Right atrium auricular region (tissue), 2 donors: ENCODE measurements around the gene SLC35C1. TPM values are rescaled to one million over a fixed set of nuclear protein-coding genes. Genes with fewer than 3 reads are reported as not detected.

ENCODE experiments used
- DNase-seq: peaks from one replicate; pipeline ENCODE4 v3.0.0-alpha.2; 2019; ENCODE audit warnings: low spot score
- H3K27ac ChIP-seq, 2 donors: fragments of 200-600 bp; sonication (generic); 1 replicate in 1 of 2; 2 replicates in 1 of 2; pipeline ENCODE4 v1.5.1; 2016 to 2019
- H3K27me3 ChIP-seq, 2 donors: fragments of 200-600 bp; sonication (generic); one replicate each; pipeline versions ENCODE4 v1.5.1 to v1.6.0; 2017 to 2019
- H3K36me3 ChIP-seq: fragments of 200-600 bp; sonication (generic); one replicate; pipeline ENCODE4 v1.5.1; 2016
- H3K4me1 ChIP-seq, 2 donors: fragments of 200-600 bp; sonication (generic); one replicate each; pipeline versions ENCODE4 v1.5.1 to v1.6.0; 2017 to 2019
- H3K4me3 ChIP-seq, 2 donors: fragments of 200-600 bp; sonication (generic); 1 replicate in 1 of 2; 2 replicates in 1 of 2; pipeline ENCODE4 v1.5.1; 2017 to 2019; ENCODE audit warnings: mild to moderate bottlenecking in 1 of 2, moderate library complexity in 1 of 2
- H3K9me3 ChIP-seq, 2 donors: fragments of 200-600 bp; sonication (generic); one replicate each; pipeline ENCODE4 v1.5.1; 2019
- total RNA-seq, 2 donors: library from RNA; depleted of rRNA; stranded (reverse); fragments of >200 nt; gene quantifications; one replicate each; pipeline ENCODE4 v1.1.0, GENCODE V29; 2016
- TF ChIP-seq, protein P1 (sequence below), 2 donors: fragments of 200-600 bp; sonication (generic); IDR thresholded peaks; one replicate each; pipeline ENCODE4 v1.5.1; 2019; ENCODE audit warnings: antibody characterized with exemption in 2 of 2

The SLC35C1 gene
- total RNA-seq, 2 donors from 2014 or later = 5.2 to 11.6 TPM

DNA sequence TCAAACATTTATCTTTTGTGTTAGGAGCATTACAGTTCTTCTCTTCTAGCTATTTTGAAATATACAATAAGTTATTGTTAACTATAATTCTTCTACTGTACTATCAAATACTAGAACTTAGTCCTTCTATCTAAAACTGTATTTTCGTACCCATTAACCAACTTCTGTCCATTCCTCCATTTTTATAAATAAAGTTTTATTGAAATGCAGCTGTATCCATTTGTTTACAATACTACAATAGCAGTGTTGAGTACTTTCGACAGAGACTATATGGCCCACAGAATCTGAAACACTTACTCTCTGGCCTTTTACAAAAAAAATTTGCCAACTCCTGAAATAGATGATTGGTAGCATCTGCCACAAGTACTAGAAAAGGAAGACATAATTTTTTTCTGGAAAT is 4.7 kb upstream of the SLC35C1 start:
- no peak overlapping the region for H3K27ac ChIP-seq
- TF ChIP-seq, protein P1, sequence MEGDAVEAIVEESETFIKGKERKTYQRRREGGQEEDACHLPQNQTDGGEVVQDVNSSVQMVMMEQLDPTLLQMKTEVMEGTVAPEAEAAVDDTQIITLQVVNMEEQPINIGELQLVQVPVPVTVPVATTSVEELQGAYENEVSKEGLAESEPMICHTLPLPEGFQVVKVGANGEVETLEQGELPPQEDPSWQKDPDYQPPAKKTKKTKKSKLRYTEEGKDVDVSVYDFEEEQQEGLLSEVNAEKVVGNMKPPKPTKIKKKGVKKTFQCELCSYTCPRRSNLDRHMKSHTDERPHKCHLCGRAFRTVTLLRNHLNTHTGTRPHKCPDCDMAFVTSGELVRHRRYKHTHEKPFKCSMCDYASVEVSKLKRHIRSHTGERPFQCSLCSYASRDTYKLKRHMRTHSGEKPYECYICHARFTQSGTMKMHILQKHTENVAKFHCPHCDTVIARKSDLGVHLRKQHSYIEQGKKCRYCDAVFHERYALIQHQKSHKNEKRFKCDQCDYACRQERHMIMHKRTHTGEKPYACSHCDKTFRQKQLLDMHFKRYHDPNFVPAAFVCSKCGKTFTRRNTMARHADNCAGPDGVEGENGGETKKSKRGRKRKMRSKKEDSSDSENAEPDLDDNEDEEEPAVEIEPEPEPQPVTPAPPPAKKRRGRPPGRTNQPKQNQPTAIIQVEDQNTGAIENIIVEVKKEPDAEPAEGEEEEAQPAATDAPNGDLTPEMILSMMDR (IDR thresholded peaks at IDR 0.05) = no peak

DNA sequence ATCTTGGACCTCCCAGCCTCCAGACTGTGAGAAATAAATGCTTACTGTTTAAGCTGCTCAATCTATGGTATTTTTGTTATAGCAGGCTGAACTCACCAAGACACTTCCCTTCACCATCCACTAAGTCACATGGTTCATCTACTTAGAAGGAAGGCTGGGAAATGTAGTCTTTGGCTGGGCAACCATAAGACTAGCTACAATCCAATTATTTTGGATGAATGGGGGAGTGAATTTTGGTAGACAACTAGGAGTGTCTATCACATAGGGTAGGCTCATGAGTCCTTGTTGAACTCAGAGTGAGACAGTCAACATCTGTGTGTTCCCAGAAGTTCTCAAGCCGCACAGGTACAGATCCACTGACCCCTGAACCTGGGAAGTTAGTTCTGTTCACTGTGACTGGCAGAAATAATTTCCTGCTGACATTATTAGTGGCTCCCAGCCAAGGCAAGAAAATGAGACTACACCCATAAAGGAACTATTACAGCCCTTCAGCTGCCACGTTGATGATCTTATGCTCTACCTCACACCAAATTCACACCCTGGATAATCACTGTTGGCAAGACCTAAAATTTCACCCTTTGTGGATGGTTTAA is 3.1 kb upstream of the SLC35C1 start:
- Histone ChIP-seq H3K9me3 (no peaks in the 10 kb centered on the region), H3K4me3 (no peak overlapping the region), H3K36me3 (no peaks in the 10 kb centered on the region), H3K27me3 (no peaks in the 10 kb centered on the region), H3K4me1 (peaks cover 0 to 15% of the 10 kb centered on the region in 2 donors), H3K27ac (no peak overlapping the region)
- DNase-seq = peak; percentile 36
- TF ChIP-seq, protein P1 (IDR thresholded peaks at IDR 0.05) = no peak

More for the DNA sequence above, 4.7 kb upstream of the SLC35C1 start:
- H3K4me1 ChIP-seq = no peaks in the 10 kb centered on the region
- DNase-seq = no peak
- H3K36me3 ChIP-seq = no peaks in the 10 kb centered on the region
- H3K9me3 ChIP-seq = no peaks in the 10 kb centered on the region
- no peaks in the 10 kb centered on the region for H3K27me3 ChIP-seq
- no peak overlapping the region for H3K4me3 ChIP-seq

DNA sequence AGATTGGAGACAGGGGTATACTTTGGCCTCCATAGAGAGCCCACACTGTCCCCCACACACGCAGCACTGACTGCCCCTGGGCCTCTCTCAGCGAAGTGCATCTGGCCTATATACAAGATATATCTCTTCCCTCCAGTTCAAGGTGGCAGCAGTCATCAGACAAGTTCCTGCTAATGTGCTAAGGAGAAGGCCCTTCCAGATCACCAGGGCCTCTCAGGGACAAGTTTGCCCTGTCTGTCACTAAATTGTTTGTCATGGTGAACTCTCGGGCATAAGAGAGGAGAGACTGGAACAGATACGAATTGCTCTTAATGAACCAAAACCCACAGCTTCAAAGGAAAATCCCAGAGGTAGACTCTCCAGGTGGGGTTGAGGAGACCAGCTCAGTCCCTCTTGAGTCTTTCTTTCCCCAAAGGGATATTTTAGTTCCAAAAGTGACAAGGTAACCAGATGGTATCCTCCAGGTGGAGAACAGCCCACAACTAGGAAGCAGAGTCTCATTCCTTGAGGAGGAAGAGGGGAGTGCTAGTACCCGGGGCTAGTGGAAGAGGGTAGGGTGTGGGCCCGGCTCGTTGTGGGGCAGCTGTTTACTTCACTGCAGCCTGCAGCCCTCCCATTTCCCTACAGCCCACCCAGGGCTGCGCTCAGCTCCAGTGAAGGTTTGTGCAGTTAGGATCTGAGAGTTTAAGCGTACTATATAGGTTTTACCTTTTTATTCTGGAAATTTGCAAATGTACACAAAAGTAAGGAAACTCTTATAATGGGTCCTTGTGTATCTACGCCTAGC is 2.2 kb upstream of the SLC35C1 start:
- Histone ChIP-seq H3K4me3 (no peak overlapping the region), H3K27me3 (no peaks in the 10 kb centered on the region), H3K9me3 (no peaks in the 10 kb centered on the region), H3K27ac (no peak overlapping the region), H3K4me1 (peaks cover 0 to 24% of the 10 kb centered on the region in 2 donors), H3K36me3 (no peaks in the 10 kb centered on the region)
- TF ChIP-seq, protein P1 (IDR thresholded peaks at IDR 0.05) = no peak
- DNase-seq = peak; percentile 52

DNA sequence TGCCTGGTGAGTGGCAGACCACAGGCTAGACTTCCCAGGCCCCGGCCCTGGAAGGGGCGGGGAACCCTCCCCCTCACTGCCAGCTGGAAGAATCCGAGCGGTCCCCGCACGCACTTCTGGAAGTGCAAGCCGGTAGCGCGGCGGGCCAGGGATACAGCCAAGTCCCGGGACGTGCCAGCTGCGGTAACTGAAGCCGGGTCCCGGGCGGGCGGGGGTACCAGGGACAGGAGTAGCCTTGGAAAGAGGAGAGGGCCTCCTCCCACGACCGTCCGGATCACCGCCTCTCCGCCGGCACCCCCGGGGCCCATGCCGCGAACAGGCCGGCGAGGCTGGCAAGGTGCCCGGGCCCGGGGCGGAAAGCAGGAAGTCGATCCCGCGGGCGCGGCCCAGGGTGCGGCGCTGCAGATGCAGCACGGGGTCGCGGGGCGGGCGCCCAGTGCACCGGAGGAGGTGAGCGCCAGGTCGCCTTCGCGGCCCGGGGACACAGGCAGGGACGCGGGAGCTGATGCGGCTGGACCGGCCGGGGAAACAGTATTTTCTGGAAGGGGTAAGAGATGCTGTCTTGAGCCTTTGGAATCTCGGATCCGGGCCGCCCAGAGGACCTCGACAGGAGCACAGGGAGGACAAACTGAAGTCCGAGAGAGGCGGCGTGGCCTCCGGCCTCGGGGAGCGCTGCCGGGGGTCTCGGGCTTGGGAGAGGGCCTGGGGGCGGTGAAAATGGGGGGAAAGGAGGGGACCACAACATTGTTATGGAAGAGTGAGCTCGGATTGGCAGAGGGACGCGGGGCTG is 783 bp upstream of the SLC35C1 start:
- peak; percentile 87 for DNase-seq
- Histone ChIP-seq H3K36me3 (peaks cover 10% of the 10 kb centered on the region), H3K4me1 (peaks cover 0 to 37% of the 10 kb centered on the region in 2 donors), H3K27me3 (no peaks in the 10 kb centered on the region), H3K4me3 (peak overlapping the region; percentile 65 to 83), H3K9me3 (no peaks in the 10 kb centered on the region), H3K27ac (peak overlapping the region; percentile 88 to 91)
- TF ChIP-seq, protein P1 (IDR thresholded peaks at IDR 0.05) = no peak

DNA sequence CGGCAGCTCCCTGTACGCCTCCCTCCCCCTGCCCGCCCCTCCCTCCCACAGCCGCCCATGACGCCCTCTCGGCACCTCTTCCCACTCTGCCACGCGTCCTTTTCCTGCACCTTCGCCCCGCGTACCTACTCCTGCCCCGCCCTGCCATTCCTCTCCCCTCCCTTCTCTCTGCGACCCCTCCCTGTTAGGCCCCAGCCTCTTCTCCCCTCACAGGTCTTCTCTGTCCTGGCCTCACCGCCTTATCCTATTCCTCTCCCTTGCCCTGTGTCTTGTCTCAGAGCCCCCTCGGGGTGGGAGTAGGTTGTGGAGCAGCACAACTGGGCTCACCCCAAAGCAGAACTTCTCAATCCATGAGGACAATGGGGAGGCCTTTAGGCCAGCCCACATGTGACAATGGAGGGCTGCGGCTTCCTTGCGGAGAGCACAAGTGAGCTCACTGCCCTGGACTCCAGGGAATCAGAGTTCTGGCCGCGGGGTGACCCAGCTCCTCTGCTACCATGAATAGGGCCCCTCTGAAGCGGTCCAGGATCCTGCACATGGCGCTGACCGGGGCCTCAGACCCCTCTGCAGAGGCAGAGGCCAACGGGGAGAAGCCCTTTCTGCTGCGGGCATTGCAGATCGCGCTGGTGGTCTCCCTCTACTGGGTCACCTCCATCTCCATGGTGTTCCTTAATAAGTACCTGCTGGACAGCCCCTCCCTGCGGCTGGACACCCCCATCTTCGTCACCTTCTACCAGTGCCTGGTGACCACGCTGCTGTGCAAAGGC is 539 bp downstream of the SLC35C1 start:
- Histone ChIP-seq H3K4me1 (peaks cover 0 to 41% of the 10 kb centered on the region in 2 donors), H3K27ac (peak overlapping the region; percentile 88 to 91), H3K36me3 (peaks cover 12% of the 10 kb centered on the region), H3K9me3 (no peaks in the 10 kb centered on the region), H3K27me3 (no peaks in the 10 kb centered on the region), H3K4me3 (peak overlapping the region; percentile 65 to 83)
- TF ChIP-seq, protein P1 (IDR thresholded peaks at IDR 0.05) = no peak
- no peak for DNase-seq
